Measurements from ENCODE around the gene AVPI1.

DNA sequence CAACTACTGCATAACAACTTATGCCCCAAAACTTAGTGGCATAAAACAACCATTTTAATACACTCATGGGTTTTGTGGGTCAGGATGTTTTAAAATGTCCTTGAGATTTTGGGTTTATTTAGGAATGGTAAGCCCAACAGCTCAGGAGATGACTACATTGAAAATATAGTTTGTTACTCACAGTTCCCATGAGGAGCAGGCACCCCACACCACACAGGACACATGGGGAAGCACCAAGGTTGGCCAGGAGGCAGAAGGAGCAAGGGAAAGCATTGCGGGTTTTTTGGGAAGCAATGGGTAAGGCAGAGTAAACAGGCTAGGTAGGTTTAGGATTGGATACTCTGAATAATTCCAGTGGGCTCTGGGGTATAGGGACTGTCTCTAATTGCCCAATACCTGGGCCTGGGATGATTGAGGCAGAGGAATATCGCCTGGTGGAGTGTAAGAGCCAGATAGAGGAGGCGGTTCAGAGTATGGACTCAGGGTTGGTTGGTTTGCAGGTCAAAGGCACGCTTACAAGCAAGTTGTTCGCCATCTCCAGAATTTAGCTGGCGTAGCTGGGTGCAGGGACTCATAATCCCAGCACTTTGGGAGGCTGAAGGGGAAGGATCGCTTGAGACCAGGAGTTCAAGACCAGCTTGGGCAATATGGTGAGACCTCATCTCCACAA lies 16.5 kb upstream of the AVPI1 start:
- TF ChIP-seq CTCF (tag by site-specific recombination; IDR thresholded peaks at IDR 0.05) (no peak), ZNF501 (tag by site-specific recombination; IDR thresholded peaks at IDR 0.05) (no peak), ZNF239 (tag by site-specific recombination; IDR thresholded peaks at IDR 0.05) (no peak)
- TF ChIP-seq, protein P1, sequence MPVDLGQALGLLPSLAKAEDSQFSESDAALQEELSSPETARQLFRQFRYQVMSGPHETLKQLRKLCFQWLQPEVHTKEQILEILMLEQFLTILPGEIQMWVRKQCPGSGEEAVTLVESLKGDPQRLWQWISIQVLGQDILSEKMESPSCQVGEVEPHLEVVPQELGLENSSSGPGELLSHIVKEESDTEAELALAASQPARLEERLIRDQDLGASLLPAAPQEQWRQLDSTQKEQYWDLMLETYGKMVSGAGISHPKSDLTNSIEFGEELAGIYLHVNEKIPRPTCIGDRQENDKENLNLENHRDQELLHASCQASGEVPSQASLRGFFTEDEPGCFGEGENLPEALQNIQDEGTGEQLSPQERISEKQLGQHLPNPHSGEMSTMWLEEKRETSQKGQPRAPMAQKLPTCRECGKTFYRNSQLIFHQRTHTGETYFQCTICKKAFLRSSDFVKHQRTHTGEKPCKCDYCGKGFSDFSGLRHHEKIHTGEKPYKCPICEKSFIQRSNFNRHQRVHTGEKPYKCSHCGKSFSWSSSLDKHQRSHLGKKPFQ (tag by site-specific recombination; IDR thresholded peaks at IDR 0.05), result no peak

All from HEK293 (cell line).